Activated T-helper 1 cell treated with anti-CD3 and anti-CD28 coated beads, Interleukin-2, amount 50 U/mL, for 16 hours (primary cell): ENCODE measurements around the gene LCNL1.

Source experiments
- DNase-seq, 2 donors: peaks; one replicate each; pipeline ENCODE4 v3.0.0-alpha.2; 2020; ENCODE audit warnings: low read depth in 1 of 2, low spot score in 1 of 2

Gene LCNL1

GRCh38 chr9:137009217-137009616 is 26.4 kb downstream of the LCNL1 start:
- no peak for DNase-seq

GRCh38 chr9:137009938-137010732 is 27.3 kb downstream of the LCNL1 start:
- DNase-seq, result no peak

- DNase-seq, result no peak
Measured at GRCh38 chr9:137011156-137011555, 28.4 kb downstream of the LCNL1 start.

GRCh38 chr9:137011907-137012675 is 29.3 kb downstream of the LCNL1 start:
- no peak for DNase-seq

GRCh38 chr9:137012694-137013570 is 30.1 kb downstream of the LCNL1 start:
- no peak for DNase-seq

GRCh38 chr9:137013571-137013940 is 30.8 kb downstream of the LCNL1 start:
- no peak for DNase-seq

- DNase-seq, result no peak
Measured at GRCh38 chr9:137014166-137014565, 31.4 kb downstream of the LCNL1 start.

- DNase-seq, result no peak
Measured at GRCh38 chr9:137014776-137015539, 32.2 kb downstream of the LCNL1 start.

GRCh38 chr9:137015540-137015930 is 32.7 kb downstream of the LCNL1 start:
- DNase-seq, result no peak

GRCh38 chr9:137015976-137016375 is 33.2 kb downstream of the LCNL1 start:
- DNase-seq, result no peak

- no peak for DNase-seq
Measured at GRCh38 chr9:137016436-137016835, 33.6 kb downstream of the LCNL1 start.

GRCh38 chr9:137017071-137017470 is 34.3 kb downstream of the LCNL1 start:
- no peak for DNase-seq

GRCh38 chr9:137017791-137018497 is 35.2 kb downstream of the LCNL1 start:
- no peak for DNase-seq

- no peak for DNase-seq
Measured at GRCh38 chr9:137018761-137019559, 36.2 kb downstream of the LCNL1 start.

GRCh38 chr9:137019891-137020683 is 37.3 kb downstream of the LCNL1 start:
- no peak for DNase-seq

- DNase-seq, result no peak
Measured at GRCh38 chr9:137020771-137021567, 38.2 kb downstream of the LCNL1 start.

- DNase-seq, result no peak
Measured at GRCh38 chr9:137021568-137021978, 38.8 kb downstream of the LCNL1 start.
